HG03045 (cell line): ENCODE measurements around the gene SERP2.

Experiments used
- ATAC-seq: cut with Tn5 transposase; IDR thresholded peaks from one replicate; pipeline ENCODE4 v1.9.1; 2021; ENCODE audit warnings: mild to moderate bottlenecking, moderate library complexity; ENCODE audit not compliant: unreplicated experiment

SERP2 gene

DNA sequence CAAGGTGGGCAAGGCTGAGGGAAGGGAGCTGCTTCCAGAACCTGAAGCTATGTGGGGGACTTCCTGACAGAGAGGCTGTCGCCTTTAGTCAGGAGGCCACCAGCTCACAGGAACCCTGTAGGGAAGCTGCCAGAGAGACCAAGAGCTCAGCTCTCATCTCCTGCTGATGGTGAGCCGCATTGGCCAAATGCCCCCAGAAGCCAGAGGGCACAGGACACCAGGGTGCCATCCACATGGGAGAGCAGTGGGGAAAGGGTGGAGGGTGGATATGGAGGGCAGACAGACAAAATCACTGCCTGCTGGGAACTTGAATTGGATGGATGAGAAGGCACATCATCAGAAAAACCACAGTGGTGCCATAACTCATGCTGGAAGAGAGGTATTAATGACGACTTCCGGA, 36.0 kb downstream of the SERP2 start:
- no peak for ATAC-seq

DNA sequence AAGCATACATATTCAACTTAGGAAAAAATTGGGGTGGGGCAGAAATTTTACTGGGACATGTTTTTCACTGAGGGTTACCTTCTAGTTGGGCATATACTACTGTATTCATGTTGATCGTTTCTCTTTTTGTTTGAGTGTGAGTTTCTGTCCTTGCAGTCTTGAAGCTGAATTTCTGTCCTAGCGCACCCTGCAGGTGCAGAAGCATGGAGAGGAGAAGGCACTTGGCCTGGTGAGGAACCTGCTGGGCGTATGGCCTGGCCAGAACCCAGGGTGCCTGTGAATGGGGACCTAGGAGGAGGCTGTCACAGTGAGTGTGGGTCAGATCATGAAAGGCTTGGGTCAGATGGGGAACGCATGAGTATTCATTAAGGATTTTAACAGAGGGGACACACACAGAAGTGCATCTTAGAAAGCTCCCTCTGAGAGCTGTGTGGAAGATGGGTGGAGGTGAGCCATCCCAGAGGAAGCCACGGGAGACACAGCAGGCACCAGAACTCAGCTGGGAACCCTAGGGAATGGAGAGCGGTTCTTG, 36.8 kb downstream of the SERP2 start:
- ATAC-seq: no peak

DNA sequence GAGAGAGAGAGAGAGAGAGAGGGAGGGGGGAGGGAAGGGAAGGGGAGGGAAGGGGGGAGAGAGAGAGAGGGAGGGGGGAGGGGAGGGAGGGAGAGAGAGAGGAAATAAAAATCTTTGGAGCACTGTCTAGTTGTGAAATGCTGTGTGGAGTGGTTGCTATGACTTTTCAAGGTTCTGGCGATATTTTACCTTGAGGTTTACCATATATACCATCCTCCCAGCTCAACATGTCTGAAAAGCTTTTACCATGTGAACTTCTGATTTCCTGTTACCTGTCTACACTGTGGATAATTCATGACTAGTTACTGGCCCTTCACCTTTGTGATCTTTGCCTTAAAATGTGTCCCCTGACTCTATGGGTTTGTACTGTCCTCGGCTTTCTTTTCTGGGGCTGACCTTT, 38.2 kb downstream of the SERP2 start:
- no peak for ATAC-seq

DNA sequence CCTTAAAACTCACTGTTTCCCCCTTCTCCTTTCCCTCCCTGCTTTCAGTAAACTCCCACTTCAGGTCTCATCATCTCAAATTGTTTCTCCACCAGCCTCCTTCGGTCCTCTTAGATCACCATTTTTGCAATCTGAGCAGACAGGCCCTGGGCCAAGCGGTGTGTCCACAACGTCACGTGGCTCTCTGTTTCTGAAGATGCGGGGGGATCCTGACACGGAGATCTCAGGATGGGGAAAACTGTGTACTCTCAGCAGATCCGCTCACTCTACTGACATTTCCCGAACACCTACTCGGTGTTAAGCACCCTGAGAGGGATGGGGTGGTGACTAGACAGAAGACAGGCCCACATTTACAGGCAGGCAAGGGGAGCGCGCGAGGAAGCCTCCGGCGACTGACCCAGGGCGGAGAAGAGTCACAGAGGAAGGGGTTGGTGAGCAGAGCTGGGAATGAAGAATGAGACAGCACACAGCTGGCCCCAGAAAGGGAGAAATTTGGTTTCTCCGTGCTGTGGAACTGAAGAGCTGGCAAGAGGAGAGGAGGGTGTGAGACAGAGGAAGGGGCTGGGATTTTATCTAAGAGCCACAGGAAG, 38.8 kb downstream of the SERP2 start:
- no peak for ATAC-seq

DNA sequence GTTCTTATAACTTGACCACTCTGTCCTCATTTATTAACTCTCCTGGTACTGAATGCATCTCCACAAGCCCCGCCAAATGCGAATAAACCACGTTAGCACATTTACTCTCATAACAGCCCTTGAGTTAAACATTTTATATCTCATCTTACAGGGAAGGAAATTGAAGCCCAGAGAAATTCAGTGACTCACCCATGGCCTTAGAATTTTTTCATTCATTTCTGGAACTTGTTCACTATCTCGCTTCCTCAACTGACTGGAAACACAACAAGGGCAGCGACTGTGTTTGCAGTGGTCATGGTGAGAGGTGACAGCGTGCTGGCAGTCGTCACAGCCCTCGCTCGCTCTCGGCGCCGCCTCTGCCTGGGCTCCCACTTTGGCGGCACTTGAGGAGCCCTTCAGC, 39.5 kb downstream of the SERP2 start:
- ATAC-seq: no peak

DNA sequence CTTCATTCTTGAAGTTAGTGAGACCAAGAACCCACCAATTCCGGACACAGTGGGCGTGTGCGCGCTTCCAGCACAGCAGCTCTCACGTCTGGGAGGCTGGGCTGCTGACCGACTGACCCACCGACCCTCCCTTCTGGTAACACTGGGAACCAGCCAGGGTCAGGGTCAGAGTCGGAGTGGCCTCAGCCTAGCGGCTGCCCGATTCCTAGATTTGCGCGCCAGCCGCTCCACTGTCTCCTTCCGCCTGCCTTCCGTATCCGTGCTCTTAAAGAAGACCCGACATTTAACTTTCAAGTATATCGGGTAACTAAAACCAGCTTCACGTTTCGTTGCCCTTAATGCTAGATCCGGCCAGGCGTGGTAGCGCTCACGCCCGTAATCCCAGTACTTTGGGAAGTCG, 41.1 kb downstream of the SERP2 start:
- no peak for ATAC-seq

DNA sequence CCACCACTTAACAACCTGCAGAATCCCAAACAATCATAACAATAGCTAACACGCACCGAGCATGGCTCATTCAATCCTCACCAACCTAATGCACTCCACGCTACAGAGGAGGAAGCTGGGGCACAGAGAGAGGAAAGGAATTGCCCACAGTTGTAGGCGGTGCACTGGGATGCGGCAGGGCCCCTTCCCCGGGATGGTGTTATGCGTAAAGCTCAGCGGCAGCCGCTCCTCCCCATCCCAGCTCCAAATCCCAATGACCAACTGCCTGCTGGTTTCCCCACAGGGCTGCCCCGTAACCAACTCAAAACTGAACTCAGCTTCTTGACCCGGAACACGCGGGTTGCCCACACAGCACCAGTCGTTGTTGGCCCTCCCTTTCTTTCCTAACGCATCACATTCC, 42.2 kb downstream of the SERP2 start:
- no peak for ATAC-seq

DNA sequence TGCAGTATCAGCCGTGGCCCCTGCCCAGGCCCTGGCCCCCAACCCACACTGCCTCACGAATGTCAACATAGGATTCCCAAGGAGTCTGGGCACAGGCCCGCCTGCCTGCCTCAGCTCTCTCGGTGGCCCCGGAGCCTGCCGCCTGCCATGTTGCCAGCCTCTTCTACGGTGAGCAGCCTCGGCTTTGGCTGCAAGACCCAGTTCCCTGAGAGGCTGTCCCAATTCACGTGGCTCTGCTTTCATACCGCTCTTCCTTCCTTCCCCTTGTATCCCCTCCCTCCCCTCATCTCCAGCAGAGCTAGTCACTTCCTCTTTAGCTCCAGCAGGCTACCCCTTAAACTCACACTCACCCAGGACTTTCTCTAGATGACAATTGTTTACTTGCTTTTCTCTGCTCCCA, 42.7 kb downstream of the SERP2 start:
- no peak for ATAC-seq

DNA sequence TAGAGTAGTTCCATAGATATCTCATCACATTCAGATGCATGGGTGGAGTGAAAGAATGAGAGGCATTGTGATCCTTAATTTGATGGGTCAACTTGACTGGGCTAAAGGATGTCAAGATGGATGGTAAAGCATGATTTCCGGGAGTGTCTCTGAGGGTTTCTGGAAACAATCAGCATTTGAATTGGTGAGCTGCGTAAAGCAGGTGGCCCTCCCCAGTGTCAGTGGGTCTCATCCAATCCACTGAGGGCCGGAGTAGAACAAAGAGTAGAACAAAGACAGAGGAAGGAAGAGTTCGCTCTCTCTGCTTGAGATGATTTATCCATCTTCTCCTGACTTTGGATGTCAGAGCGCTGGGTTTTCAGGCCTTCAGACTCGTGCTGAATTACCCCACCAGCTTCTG, 43.1 kb downstream of the SERP2 start:
- no peak for ATAC-seq

DNA sequence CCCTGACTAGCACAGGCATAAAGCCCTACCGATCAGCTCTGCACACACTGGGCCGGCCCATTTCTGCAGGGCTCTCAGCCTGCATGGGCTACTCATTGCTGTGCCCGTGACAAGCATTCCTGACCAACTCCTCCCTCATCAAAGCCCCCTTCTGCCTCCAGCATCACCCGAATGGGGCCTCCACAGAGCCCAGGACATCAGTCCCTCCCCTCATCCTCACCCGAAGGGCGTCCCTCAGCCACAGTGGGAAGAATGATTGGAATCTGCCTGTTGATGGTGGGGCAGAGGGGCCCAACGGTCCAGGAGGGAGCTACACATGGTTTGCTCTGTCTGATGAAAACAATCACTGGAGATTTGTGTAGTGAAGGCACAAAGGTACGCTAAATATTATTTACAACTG, 43.8 kb downstream of the SERP2 start:
- no peak for ATAC-seq

DNA sequence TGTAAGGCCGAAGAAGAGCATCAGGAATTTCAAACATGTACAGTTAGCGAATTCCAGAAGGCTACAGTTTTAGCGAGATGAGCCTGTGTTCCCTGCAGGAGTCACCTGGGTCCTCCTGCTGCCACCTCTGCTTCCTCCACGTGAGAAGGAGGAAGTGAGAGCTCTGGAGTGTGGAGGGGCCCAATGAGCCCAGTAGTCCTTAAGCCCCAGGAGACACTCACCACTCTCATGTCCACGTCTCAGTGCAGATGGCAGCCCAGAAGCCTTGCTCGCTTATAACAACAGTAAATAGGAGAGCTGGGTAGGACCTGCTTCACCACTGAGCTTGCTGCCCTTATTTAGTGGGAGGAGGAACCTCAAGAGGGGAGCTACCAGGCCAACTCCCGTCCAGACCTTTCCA, 44.3 kb downstream of the SERP2 start:
- no peak for ATAC-seq

DNA sequence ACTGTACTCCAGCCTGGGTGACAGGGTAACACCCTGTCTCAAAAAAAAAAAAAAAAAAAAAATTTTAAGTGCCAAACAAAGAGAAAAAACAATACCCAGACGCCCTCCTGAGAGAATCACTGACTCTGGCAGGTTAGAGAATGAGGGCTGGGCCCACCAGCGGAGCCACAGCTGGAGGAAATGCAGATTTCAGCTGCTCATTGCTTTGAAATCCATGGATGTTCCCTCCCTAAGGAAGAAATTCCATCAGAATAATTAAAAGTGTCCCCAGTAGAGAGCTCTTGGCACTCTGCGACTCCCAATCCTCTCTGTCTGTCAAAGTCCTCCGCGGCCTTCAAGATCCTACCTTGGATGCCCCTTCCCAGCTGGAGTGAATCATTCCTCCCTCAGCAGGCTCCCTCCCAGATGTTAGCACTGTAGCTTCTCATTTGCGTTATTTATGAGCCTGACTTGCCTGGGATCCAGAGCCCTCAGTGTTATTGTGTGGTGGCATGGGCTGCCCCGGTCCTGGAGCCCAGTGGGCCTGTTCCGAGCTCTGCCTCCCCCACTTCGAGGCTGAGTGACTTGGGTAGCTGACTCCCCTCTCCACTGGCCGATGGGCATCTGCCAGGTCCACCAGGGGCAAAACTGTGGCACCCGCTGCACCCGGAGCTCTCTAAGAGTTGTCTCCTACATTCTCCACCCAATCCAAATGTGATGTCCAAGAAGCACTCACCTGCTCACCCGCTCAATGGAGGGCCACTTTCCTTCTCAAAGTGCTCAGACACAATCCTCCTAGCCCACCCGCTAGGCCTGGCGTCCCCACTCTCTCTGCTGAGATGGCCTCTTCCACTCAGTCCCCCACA, 47.0 kb downstream of the SERP2 start:
- no peak for ATAC-seq

DNA sequence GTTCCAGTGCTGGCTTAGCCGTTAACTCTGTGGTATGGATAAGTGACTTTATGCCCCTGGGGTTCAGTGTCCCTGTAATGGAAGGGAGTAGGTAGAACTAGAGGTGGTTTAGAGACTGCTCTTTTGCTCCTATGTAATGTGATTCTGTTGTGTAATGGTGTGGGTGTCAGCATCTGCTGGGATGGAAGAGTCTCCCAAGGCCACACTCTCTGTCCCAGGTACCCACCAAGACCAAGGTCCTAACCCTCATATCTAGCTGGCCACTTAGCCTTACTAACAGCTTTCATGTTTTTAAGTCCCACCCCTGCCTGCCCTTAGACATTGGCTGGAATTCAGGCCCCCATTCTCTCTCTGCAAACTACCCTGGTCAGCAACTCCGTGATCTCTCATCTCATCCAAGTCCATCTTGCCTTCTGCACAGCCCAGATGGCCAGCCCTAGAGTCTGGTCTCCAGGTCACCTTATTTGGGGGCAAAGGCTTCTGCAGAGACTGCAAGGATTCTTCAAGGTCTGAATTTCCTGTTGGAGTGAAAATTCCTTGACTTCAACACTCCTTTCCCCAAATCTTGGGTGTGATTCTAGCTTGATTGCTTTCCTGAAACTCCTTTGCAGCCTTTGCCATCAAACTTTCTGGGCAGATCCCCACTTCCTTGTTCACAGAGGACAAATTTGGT, 48.4 kb downstream of the SERP2 start:
- ATAC-seq: no peak

DNA sequence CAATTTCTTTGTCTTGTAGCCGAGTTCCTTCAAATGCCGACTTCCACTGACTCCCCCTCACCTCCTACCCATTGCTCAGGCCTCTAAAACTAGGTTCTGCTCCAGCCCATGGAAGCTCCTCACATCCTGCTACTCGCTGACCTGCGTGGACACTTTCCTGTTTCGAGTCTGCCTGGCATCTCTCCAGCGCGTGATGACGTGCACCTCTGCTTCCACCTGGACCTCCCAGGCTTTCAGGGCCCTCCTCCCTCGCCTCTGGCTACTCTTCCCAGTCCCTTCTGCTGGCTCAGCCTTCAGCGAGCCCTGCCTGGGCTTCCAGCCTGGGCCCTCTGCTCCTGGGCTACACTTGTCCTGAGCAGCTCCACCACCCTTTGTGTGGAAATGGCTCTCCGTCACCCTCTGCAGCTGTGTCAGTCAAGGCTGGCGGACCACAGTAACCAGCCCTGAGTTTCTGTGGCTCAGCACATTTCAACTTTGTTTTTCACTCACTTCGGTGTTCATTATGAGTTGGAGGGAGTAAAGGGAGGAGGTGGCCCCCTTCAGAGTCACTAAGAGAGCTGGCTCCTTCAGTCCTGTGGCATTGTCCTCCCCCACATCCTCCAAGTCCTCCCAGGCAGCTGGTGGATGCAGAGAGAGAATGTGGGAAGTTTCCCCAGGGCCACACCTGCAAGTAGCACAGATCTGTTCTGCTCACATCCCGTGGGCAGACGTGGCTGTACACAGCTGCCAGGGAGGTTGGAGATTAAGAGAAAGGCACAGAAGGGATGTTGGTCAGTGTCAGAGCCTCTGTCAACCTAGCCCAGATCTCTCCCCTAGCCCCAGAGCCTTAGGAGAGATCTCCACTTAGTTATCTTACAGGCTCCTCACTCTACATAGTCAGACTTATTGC, 49.4 kb downstream of the SERP2 start:
- ATAC-seq: no peak

DNA sequence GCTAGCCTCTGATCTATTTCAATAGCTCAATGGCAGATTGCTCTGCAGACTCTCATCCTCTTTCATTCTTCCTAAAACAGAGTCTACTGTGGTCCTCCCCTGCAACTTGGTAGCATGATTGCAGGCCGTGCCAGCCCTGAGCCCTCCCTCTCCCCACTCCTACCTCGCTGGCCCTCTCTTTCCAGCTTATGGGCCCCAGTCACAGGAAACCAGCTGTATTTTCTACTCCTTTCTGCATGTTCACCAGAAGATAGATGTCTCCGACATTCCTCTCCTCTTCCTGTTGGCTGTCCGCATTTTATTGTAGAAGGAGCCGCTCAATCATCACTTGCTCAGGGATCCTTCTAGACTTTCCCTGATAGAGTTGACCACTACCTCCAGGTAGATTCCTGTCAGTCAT, 50.2 kb downstream of the SERP2 start:
- no peak for ATAC-seq

DNA sequence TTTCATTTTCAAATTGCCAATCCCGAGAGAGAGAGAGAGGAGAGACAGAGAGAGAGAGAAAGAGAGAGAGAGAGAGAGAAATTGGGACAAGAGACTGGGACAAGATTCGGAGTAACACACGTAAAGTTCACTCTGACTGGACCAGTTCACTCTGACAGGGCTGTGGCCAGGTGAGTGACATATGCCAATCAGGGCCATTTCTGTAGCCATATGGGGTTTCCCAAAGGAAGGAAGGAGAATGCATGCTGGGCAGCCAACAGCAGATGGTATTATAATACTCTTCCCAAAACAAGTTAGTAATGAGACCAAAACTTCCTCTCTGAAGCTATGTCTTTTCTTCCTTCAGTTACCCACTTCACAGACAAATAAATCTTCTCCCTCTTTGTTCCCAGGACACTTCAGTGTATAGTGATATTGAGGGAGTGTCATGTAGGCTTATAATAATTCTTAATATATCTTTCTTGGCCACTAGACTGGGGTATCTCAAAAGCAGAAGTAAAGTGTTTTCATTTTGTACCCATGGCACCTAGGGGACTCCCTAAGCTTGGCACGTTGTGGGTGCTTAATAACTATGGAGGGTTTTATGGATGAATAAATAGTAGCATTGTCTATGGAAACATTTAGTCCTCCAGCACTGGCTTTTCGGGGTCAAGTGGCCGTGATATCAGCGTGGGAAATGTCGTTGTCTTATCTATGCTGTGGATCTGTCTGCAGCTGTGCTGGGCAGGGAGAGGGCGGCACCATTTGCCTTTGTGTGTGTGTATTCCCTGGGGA, 51.6 kb downstream of the SERP2 start:
- no peak for ATAC-seq

DNA sequence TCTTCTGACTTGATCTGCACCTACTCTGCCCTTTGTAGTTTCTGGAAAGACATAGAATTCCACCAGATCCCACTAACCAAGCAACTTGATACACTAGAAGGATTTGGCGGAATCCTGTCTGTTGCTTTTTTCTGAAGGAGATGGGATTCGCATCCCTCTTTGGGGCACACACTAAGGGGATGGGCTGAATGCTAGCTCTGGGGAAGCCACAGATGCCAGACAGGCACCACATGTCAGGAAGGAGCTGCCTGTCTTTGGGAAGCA, 52.1 kb downstream of the SERP2 start:
- ATAC-seq: no peak

DNA sequence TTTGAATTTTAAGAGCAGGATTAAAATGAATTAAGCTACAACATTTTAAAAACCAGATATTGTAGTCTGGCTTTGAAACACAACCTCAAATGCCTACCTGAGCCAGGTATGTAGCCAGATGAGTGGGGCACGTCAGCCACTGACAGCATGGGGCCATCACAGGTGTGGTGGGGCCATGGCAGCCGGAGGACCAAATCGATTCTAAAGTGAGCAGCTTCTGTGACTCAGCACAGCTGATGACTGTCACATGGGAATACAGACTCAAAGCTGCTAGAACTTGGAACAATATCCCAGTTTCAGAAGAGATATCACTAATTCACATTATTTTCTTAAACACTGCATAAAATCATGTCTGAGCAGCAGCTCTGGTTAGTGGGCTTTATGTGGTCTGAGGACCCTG, 52.8 kb downstream of the SERP2 start:
- ATAC-seq: no peak

DNA sequence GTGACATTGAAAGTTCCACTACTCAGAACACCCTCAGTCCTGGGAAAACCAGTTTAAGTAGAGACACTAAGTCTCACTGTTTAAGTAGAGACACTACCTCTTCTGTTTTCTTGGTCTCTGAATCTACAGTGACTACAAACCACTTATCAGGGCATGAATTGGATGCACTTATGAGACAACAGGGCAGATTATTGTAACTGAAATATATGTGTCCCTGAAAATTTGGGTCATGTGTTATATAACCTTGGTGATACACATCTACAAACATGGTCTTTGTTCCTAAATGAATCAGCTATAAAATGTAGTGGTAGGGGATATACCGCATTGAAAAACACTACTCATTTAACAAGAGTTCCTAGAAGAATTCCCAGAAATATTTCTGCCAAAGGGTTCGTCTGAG, 55.7 kb downstream of the SERP2 start:
- ATAC-seq: no peak

DNA sequence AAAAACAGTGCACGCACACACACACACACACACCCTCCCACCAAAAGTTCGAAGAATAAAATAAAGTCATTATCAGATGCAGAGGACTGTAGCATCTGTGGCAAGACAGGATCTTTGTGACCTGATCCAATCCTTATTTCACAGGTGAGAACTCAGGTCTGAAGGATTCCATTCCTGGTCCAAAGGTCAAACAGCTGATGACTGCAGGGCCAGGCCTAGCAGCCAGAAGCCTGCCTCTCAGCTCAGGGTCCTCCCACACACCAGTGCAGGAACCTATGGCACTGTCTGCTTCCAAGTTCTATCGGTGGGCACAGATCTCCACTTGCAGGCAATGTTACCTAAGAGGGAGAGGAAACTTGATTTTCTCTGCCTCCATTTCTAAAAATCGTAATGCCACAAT, 57.5 kb downstream of the SERP2 start:
- ATAC-seq: no peak

DNA sequence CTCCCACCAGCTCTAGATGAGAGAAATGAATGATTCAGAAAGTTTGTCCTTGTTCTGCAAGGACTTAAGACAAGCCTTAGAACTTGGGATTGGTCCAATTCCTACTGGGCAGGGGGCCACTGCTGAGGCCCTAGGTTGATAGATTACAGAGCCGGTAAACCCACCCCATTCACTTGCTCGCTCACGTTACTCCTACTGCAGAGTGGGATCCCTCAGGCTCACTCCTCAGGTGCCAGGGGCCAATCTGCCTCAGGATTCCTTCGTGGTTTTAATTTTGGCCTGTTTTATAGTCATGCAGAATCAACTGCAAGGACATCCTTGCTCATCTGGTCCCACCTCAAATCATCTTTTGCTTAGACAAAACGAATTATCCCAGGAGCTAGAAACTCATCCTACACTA, 59.0 kb downstream of the SERP2 start:
- no peak for ATAC-seq
